MM.1S (cell line): ENCODE measurements around the gene CEMIP2.

ENCODE experiments used
- CTCF ChIP-seq: fragments of 300-600 bp; sonication (generic); IDR thresholded peaks from 2 replicates; pipeline ENCODE4 v1.5.1; 2016; ENCODE audit warnings: antibody characterized with exemption, low read length, mixed read lengths
- EZH2 ChIP-seq: fragments of 300-600 bp; sonication (generic); optimal IDR thresholded peaks from 2 replicates; pipeline ENCODE3; 2017; ENCODE audit warnings: low read depth, mild to moderate bottlenecking, antibody characterized with exemption, low read length, mixed read lengths
- EZH2phosphoT487 ChIP-seq: fragments of 300-600 bp; sonication (generic); IDR thresholded peaks from 2 replicates; pipeline ENCODE4 v1.6.1; 2018; ENCODE audit warnings: antibody characterized with exemption, low read length

- TF ChIP-seq CTCF: no peak
- no peak for TF ChIP-seq EZH2
- no peak for TF ChIP-seq EZH2phosphoT487
Measured at GRCh38 chr9:71693607-71694006, 74.7 kb downstream of the CEMIP2 start.
